K562 (cell line): ENCODE data around the gene NRP1. TPM values are rescaled to one million over a fixed set of nuclear protein-coding genes. Genes with fewer than 3 reads are reported as not detected.

ENCODE experiments used
- BCL6 ChIP-seq: fragments of 250-450 bp; sonication (Bioruptor Pico); IDR thresholded peaks from 2 replicates; pipeline ENCODE4 v1.4.0; 2020
- CC2D1A ChIP-seq: fragments of 450-650 bp; IDR thresholded peaks from 2 replicates; pipeline ENCODE4 v1.6.1; 2017; ENCODE audit warnings: mild to moderate bottlenecking
- HOMEZ ChIP-seq: fragments of 250-450 bp; sonication (Bioruptor Pico); IDR thresholded peaks from 2 replicates; pipeline ENCODE4 v1.4.0; 2020; ENCODE audit warnings: mild to moderate bottlenecking, moderate library complexity
- IFI16 ChIP-seq: fragments of 250-450 bp; sonication (Bioruptor Pico); IDR thresholded peaks from 2 replicates; pipeline ENCODE4 v2.1.2; 2022; ENCODE audit warnings: mild to moderate bottlenecking, inconsistent platforms
- MXI1 ChIP-seq: IDR thresholded peaks from 2 replicates; pipeline ENCODE4 v1.6.1; 2011; ENCODE audit warnings: low read depth, mild to moderate bottlenecking, improper control_type of control experiment, low read length
- NFIX ChIP-seq: fragments of 250-450 bp; sonication (Bioruptor Pico); IDR thresholded peaks from 2 replicates; pipeline ENCODE4 v1.4.0; 2020; ENCODE audit warnings: low read depth, mild to moderate bottlenecking, moderate library complexity
- SUPT5H ChIP-seq: fragments of 450-650 bp; IDR thresholded peaks from 2 replicates; pipeline ENCODE4 v1.6.1; 2016
- TRIM25 ChIP-seq: fragments of 450-650 bp; IDR thresholded peaks from 2 replicates; pipeline ENCODE4 v1.7.0; 2016; ENCODE audit warnings: borderline replicate concordance
- TSC22D4 ChIP-seq: fragments of 450-650 bp; IDR thresholded peaks from 2 replicates; pipeline ENCODE4 v1.6.1; 2016; ENCODE audit warnings: missing genetic modification characterization, missing biosample characterization, control low read depth
- ZNF79 ChIP-seq: fragments of 250-450 bp; sonication (Bioruptor Pico); IDR thresholded peaks from 2 replicates; pipeline ENCODE4 v1.4.0; 2020; ENCODE audit warnings: low read depth, mild to moderate bottlenecking, moderate library complexity
- polyA plus RNA-seq, 8 experiments: library from polyadenylated mRNA; depleted of rRNA in 4 of 8; stranded (reverse) in 5 of 8; unstranded in 3 of 8; fragments of >200 nt; fragmentation: Nextera tagmentation in 2 of 8; fragmentation: Illumina TruSeq in 1 of 8; extraction: Ambion mirVana in 2 of 8; extraction: Trizol in 1 of 8; gene quantifications; 2 replicates each; pipeline versions ENCODE4 v1.2.1 to v1.2.3, GENCODE V29; 2011 to 2014; ENCODE audit warnings: inconsistent platforms in 1 of 8, missing spikeins in 1 of 8
- total RNA-seq, 7 experiments: library from RNA; depleted of rRNA in 6 of 7; stranded (reverse); fragments of >200 nt in 6 of 7; fragmentation: Illumina TruSeq in 2 of 7; extraction: Trizol in 2 of 7; gene quantifications; 2 replicates each; pipeline versions ENCODE4 v1.2.1 to v1.2.3, GENCODE V29; 2011 to 2021; ENCODE audit warnings: low replicate concordance in 1 of 7

Gene NRP1
- total and polyA plus RNA-seq, 9 of the 15 experiments (the other 6 are each of a cell fraction or from before 2014, with no cell fraction given), result 0.01 to 0.38 (median 0.04) TPM; not detected in 5

DNA sequence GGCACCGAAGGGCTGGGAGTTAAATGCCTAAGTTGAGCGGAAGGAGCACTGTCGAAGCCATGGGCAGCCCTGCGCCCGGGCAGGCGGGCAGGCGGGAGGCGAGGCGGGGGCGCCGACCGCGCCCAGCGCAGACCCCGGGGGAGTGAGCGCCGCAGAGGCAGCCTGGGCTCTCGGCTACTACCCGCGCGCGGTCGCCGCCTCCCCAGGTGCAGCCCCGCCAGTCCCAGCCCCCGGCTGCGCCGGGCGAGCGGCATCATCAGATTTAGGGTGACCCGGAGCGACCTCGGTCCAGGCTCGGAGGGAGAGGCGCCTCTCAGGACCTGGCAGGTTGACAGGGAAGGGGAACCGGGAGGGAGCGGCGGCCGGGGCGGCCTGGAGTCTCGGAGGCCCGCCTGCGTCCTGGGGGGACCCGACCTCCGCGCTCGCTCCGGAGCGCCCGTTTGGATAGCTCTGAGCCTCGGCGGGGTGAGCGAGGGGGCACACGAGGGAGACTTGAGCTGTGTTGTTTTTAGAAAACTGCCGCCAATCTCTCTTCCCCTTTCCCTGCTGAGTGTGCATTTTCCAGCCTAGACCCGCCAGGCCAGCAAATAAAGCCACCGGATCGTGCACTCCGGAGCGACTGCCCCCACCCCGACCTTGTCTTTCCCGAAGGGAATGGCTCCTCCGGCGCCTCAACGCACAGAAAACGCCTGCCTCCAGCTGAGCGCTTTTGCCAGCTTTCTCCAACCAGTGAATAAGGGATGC lies 2.3 kb upstream of the NRP1 start (continued):
- TF ChIP-seq HOMEZ (no peak), MXI1 (no peak), IFI16 (CRISPR knock-in tag) (no peak), NFIX (no peak), SUPT5H (no peak), ZNF79 (CRISPR knock-in tag) (no peak), BCL6 (CRISPR knock-in tag) (no peak), TRIM25 (no peak), TSC22D4 (tag) (no peak), CC2D1A (no peak)
- TF ChIP-seq, all 486 proteins: peak for 0
